Measurements from ENCODE around the gene LAD1. TPM values are rescaled to one million over a fixed set of nuclear protein-coding genes. Genes with fewer than 3 reads are reported as not detected.

LAD1 gene
- total and polyA plus RNA-seq, 4 donors = 17.8 to 63.8 (median 38.7) TPM

DNA sequence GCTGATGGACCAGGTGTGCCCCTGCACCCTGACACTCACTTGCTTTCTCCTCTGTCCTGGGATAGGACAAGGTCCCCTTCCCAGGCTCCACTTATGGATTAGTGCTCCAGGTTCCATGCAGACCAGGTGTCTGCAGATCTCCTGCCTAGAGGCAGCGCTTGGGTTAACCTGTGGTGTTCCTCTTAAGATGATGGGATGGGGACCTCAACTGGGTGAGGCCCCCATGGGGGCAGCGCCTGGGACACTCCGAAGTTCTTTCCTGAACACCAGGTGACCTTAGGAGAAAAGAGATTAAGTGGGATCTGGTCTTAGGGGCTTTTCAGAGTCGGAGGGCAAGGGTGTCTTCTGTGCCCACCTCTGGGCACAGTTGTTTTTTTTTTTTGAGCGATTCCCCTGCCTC, 42.9 kb downstream of the LAD1 start:
- Histone ChIP-seq H3K36me3 (ENCODE audit: control insufficient read depth in 4 of 4, insufficient read depth in 4 of 4, low read length in 4 of 4) (no peaks in the 10 kb centered on the region), H3K27ac (ENCODE audit: low read depth in 1 of 2, low read length in 1 of 2) (no peak overlapping the region), H3K4me1 (ENCODE audit: control insufficient read depth in 5 of 5, insufficient read depth in 5 of 5, low read length in 5 of 5) (peaks cover 0 to 8% (median 0%) of the 10 kb centered on the region in 5 donors), H3K9me3 (ENCODE audit: control insufficient read depth in 4 of 4, insufficient read depth in 3 of 4, low read length in 3 of 4) (no peaks in the 10 kb centered on the region), H3K4me3 (no peak overlapping the region), H3K9ac (ENCODE audit: insufficient read depth in 1 of 2, low read length in 2 of 2) (no peak overlapping the region), H3K27me3 (ENCODE audit: control insufficient read depth in 3 of 3, insufficient read depth in 3 of 3, low read length in 2 of 3) (peaks cover 0 to 5% (median 0%) of the 10 kb centered on the region in 3 donors)
- ATAC-seq (ENCODE audit: insufficient read depth, low FRiP score) = no peak
- WGBS, 2 donors = 93 to 94% methylated on average over 5 of the region's 5 CpGs
- TF ChIP-seq, protein P1, sequence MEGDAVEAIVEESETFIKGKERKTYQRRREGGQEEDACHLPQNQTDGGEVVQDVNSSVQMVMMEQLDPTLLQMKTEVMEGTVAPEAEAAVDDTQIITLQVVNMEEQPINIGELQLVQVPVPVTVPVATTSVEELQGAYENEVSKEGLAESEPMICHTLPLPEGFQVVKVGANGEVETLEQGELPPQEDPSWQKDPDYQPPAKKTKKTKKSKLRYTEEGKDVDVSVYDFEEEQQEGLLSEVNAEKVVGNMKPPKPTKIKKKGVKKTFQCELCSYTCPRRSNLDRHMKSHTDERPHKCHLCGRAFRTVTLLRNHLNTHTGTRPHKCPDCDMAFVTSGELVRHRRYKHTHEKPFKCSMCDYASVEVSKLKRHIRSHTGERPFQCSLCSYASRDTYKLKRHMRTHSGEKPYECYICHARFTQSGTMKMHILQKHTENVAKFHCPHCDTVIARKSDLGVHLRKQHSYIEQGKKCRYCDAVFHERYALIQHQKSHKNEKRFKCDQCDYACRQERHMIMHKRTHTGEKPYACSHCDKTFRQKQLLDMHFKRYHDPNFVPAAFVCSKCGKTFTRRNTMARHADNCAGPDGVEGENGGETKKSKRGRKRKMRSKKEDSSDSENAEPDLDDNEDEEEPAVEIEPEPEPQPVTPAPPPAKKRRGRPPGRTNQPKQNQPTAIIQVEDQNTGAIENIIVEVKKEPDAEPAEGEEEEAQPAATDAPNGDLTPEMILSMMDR (IDR thresholded peaks at IDR 0.05; ENCODE audit: control extremely low read depth, extremely low read depth) = no peak
- DNase-seq = no peak

DNA sequence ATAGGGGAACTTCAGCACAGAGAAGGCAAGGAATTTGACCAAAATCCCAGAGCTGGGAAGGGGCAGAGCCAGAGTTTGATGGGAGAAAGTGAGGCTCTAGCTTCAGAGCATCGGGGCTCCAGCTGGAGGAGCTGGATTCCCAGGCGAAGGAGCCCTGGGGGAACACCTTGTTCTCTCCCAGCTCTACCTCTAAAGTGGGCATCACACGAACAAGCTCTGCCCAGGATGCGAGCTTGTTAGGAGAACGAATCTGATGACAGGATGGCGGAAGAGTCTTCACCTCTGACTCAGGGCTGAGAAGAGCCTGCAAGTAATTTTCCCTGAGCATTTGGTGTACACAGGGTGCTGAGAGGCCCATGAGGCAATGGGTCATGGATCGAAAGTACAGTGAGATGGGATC, 43.7 kb downstream of the LAD1 start:
- no peak overlapping the region for H3K27ac ChIP-seq (ENCODE audit: low read depth in 1 of 2, low read length in 1 of 2)
- no peaks in the 10 kb centered on the region for H3K9me3 ChIP-seq (ENCODE audit: control insufficient read depth in 4 of 4, insufficient read depth in 3 of 4, low read length in 3 of 4)
- no peaks in the 10 kb centered on the region for H3K36me3 ChIP-seq (ENCODE audit: control insufficient read depth in 4 of 4, insufficient read depth in 4 of 4, low read length in 4 of 4)
- H3K4me3 ChIP-seq = no peak overlapping the region
- TF ChIP-seq, protein P1 (IDR thresholded peaks at IDR 0.05; ENCODE audit: control extremely low read depth, extremely low read depth) = no peak
- ATAC-seq (ENCODE audit: insufficient read depth, low FRiP score) = no peak
- 90 to 93% methylated on average over 7 of the region's 7 CpGs for WGBS, 2 donors
- H3K4me1 ChIP-seq (ENCODE audit: control insufficient read depth in 5 of 5, insufficient read depth in 5 of 5, low read length in 5 of 5) = peaks cover 0 to 8% (median 0%) of the 10 kb centered on the region in 5 donors
- peaks cover 0 to 5% (median 0%) of the 10 kb centered on the region in 3 donors for H3K27me3 ChIP-seq (ENCODE audit: control insufficient read depth in 3 of 3, insufficient read depth in 3 of 3, low read length in 2 of 3)
- DNase-seq = no peak
- H3K9ac ChIP-seq (ENCODE audit: insufficient read depth in 1 of 2, low read length in 2 of 2) = no peak overlapping the region

DNA sequence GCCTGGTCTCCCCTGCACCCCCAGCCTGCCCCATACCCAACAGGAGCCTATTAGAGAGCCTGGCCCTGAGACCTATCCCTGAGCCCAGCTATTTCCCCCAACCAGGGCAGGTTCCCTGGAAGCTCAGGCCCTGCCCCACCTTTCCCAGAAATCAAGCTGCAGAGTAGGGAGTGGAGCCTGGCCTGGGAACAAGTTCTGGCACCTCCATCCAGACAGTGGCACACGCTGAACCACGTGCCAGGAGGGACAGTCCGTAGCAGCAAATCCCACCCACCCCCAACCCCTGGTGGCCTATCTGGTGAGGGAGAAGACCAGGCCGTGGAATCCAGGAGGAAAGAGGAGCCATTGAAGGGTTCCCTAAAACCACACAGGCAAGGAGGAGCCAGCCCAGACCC, 44.2 kb downstream of the LAD1 start:
- Histone ChIP-seq H3K4me1 (ENCODE audit: control insufficient read depth in 5 of 5, insufficient read depth in 5 of 5, low read length in 5 of 5) (peaks cover 0 to 8% (median 0%) of the 10 kb centered on the region in 5 donors), H3K9ac (ENCODE audit: insufficient read depth in 1 of 2, low read length in 2 of 2) (no peak overlapping the region), H3K36me3 (ENCODE audit: control insufficient read depth in 4 of 4, insufficient read depth in 4 of 4, low read length in 4 of 4) (no peaks in the 10 kb centered on the region), H3K27me3 (ENCODE audit: control insufficient read depth in 3 of 3, insufficient read depth in 3 of 3, low read length in 2 of 3) (peaks cover 0 to 5% (median 0%) of the 10 kb centered on the region in 3 donors), H3K9me3 (ENCODE audit: control insufficient read depth in 4 of 4, insufficient read depth in 3 of 4, low read length in 3 of 4) (no peaks in the 10 kb centered on the region), H3K4me3 (no peak overlapping the region), H3K27ac (ENCODE audit: low read depth in 1 of 2, low read length in 1 of 2) (no peak overlapping the region)
- TF ChIP-seq, protein P1 (IDR thresholded peaks at IDR 0.05; ENCODE audit: control extremely low read depth, extremely low read depth) = no peak
- 59 to 65% methylated on average over 4 of the region's 4 CpGs for WGBS, 2 donors
- no peak for DNase-seq
- ATAC-seq (ENCODE audit: insufficient read depth, low FRiP score) = no peak
